Panc1 (cell line): ENCODE results near the gene KAT5. TPM values are rescaled to one million over a fixed set of nuclear protein-coding genes. Genes with fewer than 3 reads are reported as not detected.
"Not testable (repeated sequence)": the region's sequence is repeated elsewhere in the genome, so short reads cannot be mapped to it uniquely, and the experiment has no call there.

Experiments
- ATAC-seq: fragments of 200-7000 bp; cut with Tn5 transposase; 2 replicates; pipeline ENCODE4 v1.9.1; 2020; ENCODE audit warnings: mild to moderate bottlenecking, moderate library complexity
- BruUV-seq: library from RNA; stranded (reverse); fragments of 400-500 nt; replicated peaks from 2 replicates; lab custom pipeline; 2021; lab: Mats Ljungman, UMichigan
- CTCF ChIA-PET: fragments of 300-600 bp; sonication (Branson Sonifier 250); formaldehyde crosslinking; loops from one replicate; lab custom pipeline; 2022; ENCODE audit warnings: antibody characterized with exemption; lab: Charles Lee
- POLR2A ChIA-PET: fragments of 300-600 bp; sonication (Branson Sonifier 250); formaldehyde crosslinking; loops from one replicate; lab custom pipeline; 2022; ENCODE audit warnings: antibody characterized with exemption; lab: Charles Lee
- DNase-seq: peaks from one replicate; pipeline ENCODE4 v3.0.0-alpha.2; 2010; ENCODE audit warnings: low read depth, low spot score
- H3K27ac ChIP-seq: 2 replicates; pipeline ENCODE4 v1.5.1; 2011; ENCODE audit warnings: mild to moderate bottlenecking, low read length, inconsistent platforms
- H3K27me3 ChIP-seq: fragments of 200-500 bp; sonication (Bioruptor generic); 2 replicates; pipeline ENCODE4 v1.6.0; 2014; ENCODE audit warnings: low read length, inconsistent platforms; ENCODE audit not compliant: control insufficient read depth, insufficient read depth
- H3K36me3 ChIP-seq: fragments of 200-500 bp; sonication (Bioruptor generic); 2 replicates; pipeline ENCODE4 v1.5.1; 2014; ENCODE audit warnings: inconsistent platforms, mild to moderate bottlenecking, low read length, moderate library complexity; ENCODE audit not compliant: control insufficient read depth, insufficient read depth
- H3K4me1 ChIP-seq: 2 replicates; pipeline ENCODE4 v1.5.1; 2011; ENCODE audit warnings: inconsistent platforms, mild to moderate bottlenecking, low read length, moderate library complexity; ENCODE audit not compliant: control insufficient read depth, insufficient read depth
- H3K4me3 ChIP-seq, 2 experiments: 2 replicates each; pipeline ENCODE4 v1.5.1; 2011 to 2012; ENCODE audit warnings: low read depth in 2 of 2, low read length in 2 of 2, mild to moderate bottlenecking in 2 of 2, inconsistent platforms in 1 of 2, moderate library complexity in 1 of 2
- H3K9me3 ChIP-seq: fragments of 200-500 bp; sonication (Bioruptor generic); 2 replicates; pipeline ENCODE4 v1.5.1; 2014; ENCODE audit warnings: low read depth, mild to moderate bottlenecking, inconsistent platforms, low read length, moderate library complexity; ENCODE audit not compliant: control insufficient read depth, insufficient read depth
- POLR2AphosphoS5 ChIP-seq: IDR thresholded peaks from 2 replicates; pipeline ENCODE4 v1.6.1; 2012; ENCODE audit warnings: mild to moderate bottlenecking, low read depth, low read length, moderate library complexity
- SIN3A ChIP-seq: IDR thresholded peaks from 2 replicates; pipeline ENCODE4 v1.6.1; 2012; ENCODE audit warnings: low read depth, mild to moderate bottlenecking, low read length, moderate library complexity, borderline replicate concordance; ENCODE audit not compliant: insufficient read depth
- TCF7L2 ChIP-seq: IDR thresholded peaks from 2 replicates; pipeline ENCODE4 v1.6.1; 2011; ENCODE audit warnings: mild to moderate bottlenecking, low read depth, low read length, inconsistent platforms
- in situ Hi-C: cut with HindIII; loops from 2 replicates; pipeline ENCODE4 v1.10.0; 2016; ENCODE audit warnings: low sequenced_read_pairs, low pct_unique_long_range_greater_than_20kb
- intact Hi-C: fragments of 100-400 bp; cut with micrococcal nuclease; formaldehyde crosslinking; loops from one replicate; pipeline ENCODE4 v1.10.0; 2022; ENCODE audit not compliant: unreplicated experiment
- total RNA-seq: library from RNA; stranded (reverse); gene quantifications from one replicate; pipeline ENCODE4 v1.2.1, GENCODE V29; 2021; ENCODE audit not compliant: unreplicated experiment
- TF ChIP-seq, protein P1 (sequence below): fragments of 450-650 bp; IDR thresholded peaks from 2 replicates; pipeline ENCODE4 v1.5.1; 2017; ENCODE audit warnings: mild to moderate bottlenecking
- TF ChIP-seq, protein P2 (sequence below), 2 experiments: IDR thresholded peaks; 2 replicates each; pipeline ENCODE4 v1.6.1; 2011 to 2012; ENCODE audit warnings: low read depth in 2 of 2, control low read depth in 1 of 2, low read length in 1 of 2, mild to moderate bottlenecking in 1 of 2, moderate library complexity in 1 of 2; ENCODE audit not compliant: insufficient read depth in 1 of 2

KAT5 gene
- total RNA-seq, 1 experiment from 2014 or later, result 84.2 TPM

DNA sequence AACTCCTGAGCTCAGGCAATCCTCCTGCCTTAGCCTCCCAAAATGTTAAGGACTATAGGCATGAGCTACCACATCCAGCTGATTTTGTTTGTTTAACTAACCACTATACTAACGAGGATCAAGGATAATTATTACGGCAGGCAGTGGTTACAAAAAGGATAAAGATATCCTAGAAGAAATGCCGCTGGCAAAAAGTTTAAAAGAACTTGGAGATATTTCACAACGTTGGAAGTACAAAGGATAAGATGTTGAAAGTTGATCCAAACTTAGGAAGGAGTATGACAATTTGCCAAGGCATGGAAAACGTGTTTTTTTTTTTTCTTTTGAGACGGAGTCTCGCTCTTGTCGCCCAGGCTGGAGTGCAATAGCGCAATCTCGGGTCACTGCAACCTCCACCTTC, 55.4 kb downstream of the KAT5 start:
- Histone ChIP-seq H3K27ac (no peak overlapping the region), H3K4me3 (no peak overlapping the region), H3K36me3 (no peaks in the 10 kb centered on the region), H3K4me1 (no peaks in the 10 kb centered on the region), H3K9me3 (no peaks in the 10 kb centered on the region), H3K27me3 (no peaks in the 10 kb centered on the region)
- intact Hi-C loops (no loop called here), in situ Hi-C loops (no loop called here)
- POLR2A ChIA-PET, result interaction anchor here (0.8 kb wide), 1 partner anchor 342 kb away, joined by 4 read pairs; no protein-coding TSS in a partner anchor
- DNase-seq (no peak), ATAC-seq (no peak)
- TF ChIP-seq, protein P1, sequence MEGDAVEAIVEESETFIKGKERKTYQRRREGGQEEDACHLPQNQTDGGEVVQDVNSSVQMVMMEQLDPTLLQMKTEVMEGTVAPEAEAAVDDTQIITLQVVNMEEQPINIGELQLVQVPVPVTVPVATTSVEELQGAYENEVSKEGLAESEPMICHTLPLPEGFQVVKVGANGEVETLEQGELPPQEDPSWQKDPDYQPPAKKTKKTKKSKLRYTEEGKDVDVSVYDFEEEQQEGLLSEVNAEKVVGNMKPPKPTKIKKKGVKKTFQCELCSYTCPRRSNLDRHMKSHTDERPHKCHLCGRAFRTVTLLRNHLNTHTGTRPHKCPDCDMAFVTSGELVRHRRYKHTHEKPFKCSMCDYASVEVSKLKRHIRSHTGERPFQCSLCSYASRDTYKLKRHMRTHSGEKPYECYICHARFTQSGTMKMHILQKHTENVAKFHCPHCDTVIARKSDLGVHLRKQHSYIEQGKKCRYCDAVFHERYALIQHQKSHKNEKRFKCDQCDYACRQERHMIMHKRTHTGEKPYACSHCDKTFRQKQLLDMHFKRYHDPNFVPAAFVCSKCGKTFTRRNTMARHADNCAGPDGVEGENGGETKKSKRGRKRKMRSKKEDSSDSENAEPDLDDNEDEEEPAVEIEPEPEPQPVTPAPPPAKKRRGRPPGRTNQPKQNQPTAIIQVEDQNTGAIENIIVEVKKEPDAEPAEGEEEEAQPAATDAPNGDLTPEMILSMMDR, result no peak
- no peak for TF ChIP-seq SIN3A
- TF ChIP-seq POLR2AphosphoS5, result no peak
- TF ChIP-seq, protein P2, sequence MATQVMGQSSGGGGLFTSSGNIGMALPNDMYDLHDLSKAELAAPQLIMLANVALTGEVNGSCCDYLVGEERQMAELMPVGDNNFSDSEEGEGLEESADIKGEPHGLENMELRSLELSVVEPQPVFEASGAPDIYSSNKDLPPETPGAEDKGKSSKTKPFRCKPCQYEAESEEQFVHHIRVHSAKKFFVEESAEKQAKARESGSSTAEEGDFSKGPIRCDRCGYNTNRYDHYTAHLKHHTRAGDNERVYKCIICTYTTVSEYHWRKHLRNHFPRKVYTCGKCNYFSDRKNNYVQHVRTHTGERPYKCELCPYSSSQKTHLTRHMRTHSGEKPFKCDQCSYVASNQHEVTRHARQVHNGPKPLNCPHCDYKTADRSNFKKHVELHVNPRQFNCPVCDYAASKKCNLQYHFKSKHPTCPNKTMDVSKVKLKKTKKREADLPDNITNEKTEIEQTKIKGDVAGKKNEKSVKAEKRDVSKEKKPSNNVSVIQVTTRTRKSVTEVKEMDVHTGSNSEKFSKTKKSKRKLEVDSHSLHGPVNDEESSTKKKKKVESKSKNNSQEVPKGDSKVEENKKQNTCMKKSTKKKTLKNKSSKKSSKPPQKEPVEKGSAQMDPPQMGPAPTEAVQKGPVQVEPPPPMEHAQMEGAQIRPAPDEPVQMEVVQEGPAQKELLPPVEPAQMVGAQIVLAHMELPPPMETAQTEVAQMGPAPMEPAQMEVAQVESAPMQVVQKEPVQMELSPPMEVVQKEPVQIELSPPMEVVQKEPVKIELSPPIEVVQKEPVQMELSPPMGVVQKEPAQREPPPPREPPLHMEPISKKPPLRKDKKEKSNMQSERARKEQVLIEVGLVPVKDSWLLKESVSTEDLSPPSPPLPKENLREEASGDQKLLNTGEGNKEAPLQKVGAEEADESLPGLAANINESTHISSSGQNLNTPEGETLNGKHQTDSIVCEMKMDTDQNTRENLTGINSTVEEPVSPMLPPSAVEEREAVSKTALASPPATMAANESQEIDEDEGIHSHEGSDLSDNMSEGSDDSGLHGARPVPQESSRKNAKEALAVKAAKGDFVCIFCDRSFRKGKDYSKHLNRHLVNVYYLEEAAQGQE (IDR thresholded peaks at IDR 0.05; ENCODE audit: insufficient read depth in 1 of 2, low read depth in 2 of 2, low read length in 1 of 2), result no peak
- no peak for TF ChIP-seq TCF7L2
- CTCF ChIA-PET, result interaction anchor here (0.7 to 1.3 kb wide), 2 partner anchors 12 to 1473 kb away, joined by 3 read pairs; no protein-coding TSS in a partner anchor
- BruUV-seq, result no TSS peak

DNA sequence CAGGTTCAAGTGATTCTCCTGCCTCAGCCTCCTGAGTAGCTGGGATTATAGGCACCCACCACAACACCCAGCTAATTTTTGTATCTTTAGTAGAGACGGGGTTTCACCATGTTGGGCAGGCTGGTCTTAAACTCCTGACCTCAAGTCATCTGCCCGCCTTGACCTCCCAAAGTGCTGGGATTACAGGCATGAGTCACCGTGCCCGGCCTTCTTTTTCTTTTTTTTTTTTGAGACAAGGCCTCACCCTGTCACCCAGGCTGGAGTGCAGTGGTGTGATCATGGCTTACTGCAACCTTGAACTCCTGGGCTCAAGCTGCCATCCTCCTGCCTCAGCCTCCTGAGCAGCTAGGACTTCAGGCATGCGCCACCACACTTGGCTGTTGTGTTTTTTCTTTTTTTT, 55.8 kb downstream of the KAT5 start:
- intact Hi-C loops, H3K36me3 ChIP-seq, H3K9me3 ChIP-seq, H3K4me1 ChIP-seq, CTCF ChIA-PET, POLR2A ChIA-PET, DNase-seq, H3K27me3 ChIP-seq, ATAC-seq, H3K4me3 ChIP-seq, in situ Hi-C loops, BruUV-seq, H3K27ac ChIP-seq: not testable (repeated sequence)

Other genes with a start within 250 kb of the KAT5 start
- gene MALAT1, start 213.2 kb upstream of the KAT5 start, total RNA-seq, result 13,645 TPM
- 117 TPM for gene SCYL1, start 187.2 kb upstream of the KAT5 start, total RNA-seq
- 133 TPM for gene LTBP3, start 153.9 kb upstream of the KAT5 start, total RNA-seq
- gene ZNRD2, start 141.8 kb upstream of the KAT5 start, total RNA-seq, result 61.2 TPM
- gene FAM89B, start 139.7 kb upstream of the KAT5 start, total RNA-seq, result 102 TPM
- 108 TPM for gene EHBP1L1, start 136.2 kb upstream of the KAT5 start, total RNA-seq
- gene KCNK7, start 116.5 kb upstream of the KAT5 start, total RNA-seq, result 0.69 TPM
- gene MAP3K11, start 98.0 kb upstream of the KAT5 start, total RNA-seq, result 124 TPM
- gene PCNX3, start 96.5 kb upstream of the KAT5 start, total RNA-seq, result 74.5 TPM
- gene SIPA1, start 74.2 kb upstream of the KAT5 start, total RNA-seq, result 86.9 TPM
- gene RELA, start 49.3 kb upstream of the KAT5 start, total RNA-seq, result 141 TPM
- 107 TPM for gene RNASEH2C, start 8.5 kb downstream of the KAT5 start, total RNA-seq
- gene AP5B1, start 68.7 kb downstream of the KAT5 start, total RNA-seq, result 35.0 TPM
- 0.23 TPM for gene OVOL1, start 74.8 kb downstream of the KAT5 start, total RNA-seq
- not detected for gene SNX32, start 121.7 kb downstream of the KAT5 start, total RNA-seq
- gene CFL1, start 145.9 kb downstream of the KAT5 start, total RNA-seq, result 1,911 TPM
- 140 TPM for gene MUS81, start 148.2 kb downstream of the KAT5 start, total RNA-seq
- 23.7 TPM for gene EFEMP2, start 160.5 kb downstream of the KAT5 start, total RNA-seq
- gene CTSW, start 167.6 kb downstream of the KAT5 start, total RNA-seq, result not detected
- gene FIBP, start 176.2 kb downstream of the KAT5 start, total RNA-seq, result 105 TPM
- gene CCDC85B, start 178.4 kb downstream of the KAT5 start, total RNA-seq, result 85.4 TPM
- 186 TPM for gene FOSL1, start 188.1 kb downstream of the KAT5 start, total RNA-seq
- 84.7 TPM for gene C11orf68, start 206.8 kb downstream of the KAT5 start, total RNA-seq
- gene DRAP1, start 207.2 kb downstream of the KAT5 start, total RNA-seq, result 581 TPM
- not detected for gene TSGA10IP, start 233.2 kb downstream of the KAT5 start, total RNA-seq
- gene SART1, start 249.5 kb downstream of the KAT5 start, total RNA-seq, result 76.4 TPM